D721Med (cell line): ENCODE results near the gene FRY.

ENCODE experiments used
- DNase-seq: peaks from one replicate; pipeline ENCODE4 v3.0.0; 2011; ENCODE audit warnings: low spot score; ENCODE audit not compliant: insufficient read length
- FAIRE-seq: peaks from 2 replicates; lab custom pipeline; 2011; peaks lifted over from hg19 to GRCh38; lab: Jason Lieb, UNC
- TF ChIP-seq, protein P1 (sequence below): IDR thresholded peaks from 2 replicates; pipeline ENCODE4 v1.5.1; 2012; ENCODE audit warnings: mild to moderate bottlenecking, control low read depth; ENCODE audit not compliant: insufficient read depth; ENCODE audit errors: missing control alignments

FRY gene

DNA sequence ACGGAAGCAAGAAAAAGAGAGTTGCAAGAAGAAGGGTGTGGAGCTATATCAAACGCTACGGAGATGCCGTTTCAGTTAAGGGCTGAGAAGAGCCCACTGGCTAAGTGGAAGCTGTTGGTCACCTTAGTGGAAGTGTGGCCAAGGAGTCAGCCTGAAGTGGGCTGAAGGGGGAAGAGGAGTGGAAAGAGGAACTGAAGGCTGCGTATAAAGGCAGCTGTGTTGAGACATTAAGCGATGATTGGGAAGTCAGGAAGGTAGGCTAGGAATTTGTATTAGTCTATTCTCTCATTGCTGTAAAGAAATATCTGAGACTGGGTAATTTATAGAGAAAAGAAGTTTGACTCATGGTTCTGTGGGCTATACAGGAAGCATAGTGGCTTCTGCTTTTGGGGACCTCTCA is 14.1 kb upstream of the FRY start:
- DNase-seq (no peak), FAIRE-seq (no peak)

DNA sequence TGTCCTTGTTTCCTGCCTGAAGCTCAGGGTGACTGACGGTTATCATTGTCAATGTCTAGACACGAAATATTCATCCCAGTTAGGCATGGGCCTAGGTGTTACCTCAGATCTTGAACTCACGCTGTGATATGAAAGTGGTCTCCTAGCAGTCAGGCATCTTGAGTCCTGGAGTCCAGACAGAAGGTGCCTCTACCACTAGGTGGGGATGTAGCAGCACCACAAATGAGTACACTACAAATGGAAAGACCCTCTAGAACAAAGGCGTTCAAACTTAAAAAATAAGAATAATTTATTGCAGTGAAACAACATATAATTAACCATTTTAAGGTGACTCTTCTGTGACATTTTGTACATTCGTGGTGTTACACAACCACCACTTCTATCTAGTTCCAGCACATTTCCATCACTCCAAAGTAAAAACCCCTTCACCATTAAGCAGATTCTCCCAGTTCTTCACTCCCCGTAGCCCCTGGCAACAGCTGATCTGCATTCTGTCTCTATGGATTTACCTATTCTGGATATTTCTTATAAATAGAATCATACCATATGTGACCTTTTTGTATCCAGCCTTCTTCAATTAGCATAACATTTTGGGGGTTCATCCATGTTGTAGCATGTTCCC is 11.9 kb upstream of the FRY start:
- TF ChIP-seq, protein P1, sequence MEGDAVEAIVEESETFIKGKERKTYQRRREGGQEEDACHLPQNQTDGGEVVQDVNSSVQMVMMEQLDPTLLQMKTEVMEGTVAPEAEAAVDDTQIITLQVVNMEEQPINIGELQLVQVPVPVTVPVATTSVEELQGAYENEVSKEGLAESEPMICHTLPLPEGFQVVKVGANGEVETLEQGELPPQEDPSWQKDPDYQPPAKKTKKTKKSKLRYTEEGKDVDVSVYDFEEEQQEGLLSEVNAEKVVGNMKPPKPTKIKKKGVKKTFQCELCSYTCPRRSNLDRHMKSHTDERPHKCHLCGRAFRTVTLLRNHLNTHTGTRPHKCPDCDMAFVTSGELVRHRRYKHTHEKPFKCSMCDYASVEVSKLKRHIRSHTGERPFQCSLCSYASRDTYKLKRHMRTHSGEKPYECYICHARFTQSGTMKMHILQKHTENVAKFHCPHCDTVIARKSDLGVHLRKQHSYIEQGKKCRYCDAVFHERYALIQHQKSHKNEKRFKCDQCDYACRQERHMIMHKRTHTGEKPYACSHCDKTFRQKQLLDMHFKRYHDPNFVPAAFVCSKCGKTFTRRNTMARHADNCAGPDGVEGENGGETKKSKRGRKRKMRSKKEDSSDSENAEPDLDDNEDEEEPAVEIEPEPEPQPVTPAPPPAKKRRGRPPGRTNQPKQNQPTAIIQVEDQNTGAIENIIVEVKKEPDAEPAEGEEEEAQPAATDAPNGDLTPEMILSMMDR: peak; percentile 56
- FAIRE-seq (peak; percentile 80), DNase-seq (peak; percentile 30)

More for the DNA sequence above, 14.1 kb upstream of the FRY start:
- TF ChIP-seq, protein P1: no peak

DNA sequence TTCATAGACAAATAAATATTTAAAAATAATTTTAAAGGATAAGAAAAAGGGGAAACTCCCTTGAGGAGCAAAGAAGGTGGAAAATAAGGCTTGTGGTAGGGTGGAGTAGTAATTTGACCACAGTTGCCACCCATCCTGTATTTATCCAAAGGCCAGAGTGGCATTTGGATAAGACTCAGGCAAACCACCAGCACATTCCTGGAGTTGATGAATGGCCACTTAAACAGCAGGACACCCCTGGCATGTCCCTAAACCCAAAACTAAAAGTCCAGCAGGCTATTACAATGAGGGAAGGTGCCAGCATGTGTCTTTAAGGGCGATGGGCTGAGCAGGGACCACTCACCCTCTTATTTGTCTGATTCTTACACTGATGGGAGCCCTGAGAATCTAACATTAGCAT is 9.8 kb upstream of the FRY start:
- TF ChIP-seq, protein P1: no peak
- DNase-seq (no peak), FAIRE-seq (no peak)

DNA sequence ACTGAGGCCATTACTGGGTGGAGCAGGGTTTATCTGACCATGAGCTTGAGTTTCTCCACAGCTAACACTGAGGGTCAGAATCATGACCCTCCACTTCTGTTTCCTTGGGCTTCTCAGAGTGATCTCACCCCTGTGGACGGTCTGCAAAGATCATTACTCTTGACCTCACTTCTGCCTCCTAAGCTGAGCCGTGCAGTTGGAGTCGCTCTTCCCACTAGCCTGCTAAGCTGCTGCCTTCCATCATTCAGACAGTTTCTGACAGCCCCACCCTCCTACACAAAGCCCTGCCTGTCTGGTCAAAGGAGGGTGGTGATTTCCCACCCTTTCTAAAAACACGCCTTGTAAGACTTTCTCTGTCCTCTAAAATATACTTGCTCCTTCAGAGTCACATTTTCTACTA is 9.3 kb upstream of the FRY start:
- no peak for DNase-seq
- TF ChIP-seq, protein P1: no peak
- FAIRE-seq: no peak

DNA sequence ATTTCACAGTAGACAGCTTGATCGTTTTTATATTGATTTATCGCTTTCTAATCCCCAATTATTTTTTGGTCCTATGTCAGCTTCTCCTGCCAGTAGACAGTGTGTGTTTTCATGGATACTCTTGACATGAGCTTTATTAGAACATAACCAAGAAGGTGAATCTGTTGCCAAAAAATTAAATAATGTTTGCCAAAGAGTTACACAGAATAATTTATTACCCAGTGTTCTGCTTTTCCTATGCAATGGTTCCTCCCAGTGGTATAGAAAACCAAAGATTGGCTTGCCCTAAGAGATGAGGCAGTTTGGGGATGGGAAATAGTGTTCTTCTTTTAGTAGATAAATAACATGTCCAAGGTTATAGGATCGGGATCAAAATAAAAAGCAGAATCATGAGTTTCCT is 8.5 kb upstream of the FRY start:
- peak; percentile 41 for FAIRE-seq
- DNase-seq: no peak
- TF ChIP-seq, protein P1: no peak

DNA sequence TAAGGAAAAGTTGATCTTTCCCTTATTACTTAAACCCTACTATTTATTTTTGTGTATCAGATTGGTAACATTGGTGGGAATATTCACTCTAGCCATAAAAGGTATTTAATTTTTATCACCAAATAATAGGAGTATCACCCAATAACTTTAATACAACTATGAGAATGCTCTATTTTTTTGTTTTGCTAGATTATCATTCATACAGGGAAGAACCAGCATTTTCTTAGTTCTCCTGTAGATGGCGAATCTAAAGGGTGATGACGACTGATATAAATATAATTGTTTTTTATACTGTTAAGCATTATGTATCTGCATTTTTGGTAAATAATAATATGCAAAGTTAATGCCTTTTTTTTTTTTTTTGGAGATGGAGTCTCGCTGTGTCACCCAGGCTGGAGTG is 7.9 kb upstream of the FRY start:
- DNase-seq (no peak), FAIRE-seq (no peak)
- TF ChIP-seq, protein P1: no peak

DNA sequence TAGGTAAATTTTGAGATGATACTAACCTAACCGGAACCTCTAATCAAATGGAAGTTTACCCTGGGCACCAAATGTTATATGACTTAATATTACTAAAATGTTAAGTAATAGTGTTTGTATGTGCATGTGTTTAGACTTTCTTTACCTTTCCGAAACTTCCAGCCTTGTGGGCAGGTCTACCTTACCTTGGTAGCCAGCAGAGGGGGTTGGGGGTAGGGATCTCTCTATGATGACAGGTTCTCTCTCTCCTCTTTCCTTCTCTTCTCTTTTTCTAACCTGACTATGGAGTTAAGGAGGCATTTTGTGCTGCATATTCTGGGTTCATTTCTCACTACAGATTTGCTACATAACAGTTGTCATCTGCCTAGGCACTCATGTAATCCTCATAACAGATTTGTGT is 6.8 kb upstream of the FRY start:
- FAIRE-seq: no peak
- TF ChIP-seq, protein P1: no peak

More for the DNA sequence above, 6.8 kb upstream of the FRY start:
- DNase-seq: no peak
